HEK293 (cell line): Measurements from ENCODE around the gene PIM2.

ENCODE experiments used
- CTCF ChIP-seq: fragments of 450-650 bp; formaldehyde crosslinking; IDR thresholded peaks from 2 replicates; pipeline ENCODE4 v1.5.1; 2016; ENCODE audit warnings: missing biosample characterization, missing genetic modification characterization
- ELK4 ChIP-seq: IDR thresholded peaks from 2 replicates; pipeline ENCODE4 v1.6.1; 2011; ENCODE audit warnings: mild to moderate bottlenecking, low read depth, low read length, borderline replicate concordance
- MEIS1 ChIP-seq: sonication (generic); formaldehyde crosslinking; IDR thresholded peaks from 2 replicates; pipeline ENCODE4 v1.8.1; 2022; ENCODE audit warnings: missing genetic modification reagents, mild to moderate bottlenecking, borderline replicate concordance
- RBAK ChIP-seq: fragments of 450-650 bp; formaldehyde crosslinking; IDR thresholded peaks from 2 replicates; pipeline ENCODE4 v1.5.1; 2016; ENCODE audit warnings: missing biosample characterization, missing genetic modification characterization
- REPIN1 ChIP-seq: fragments of 450-650 bp; formaldehyde crosslinking; IDR thresholded peaks from 2 replicates; pipeline ENCODE4 v1.5.1; 2017; ENCODE audit warnings: missing biosample characterization, missing genetic modification characterization, low read depth
- SP2 ChIP-seq: fragments of 450-650 bp; formaldehyde crosslinking; IDR thresholded peaks from 2 replicates; pipeline ENCODE4 v1.5.1; 2016; ENCODE audit warnings: missing biosample characterization, missing genetic modification characterization
- ZNF239 ChIP-seq: fragments of 450-650 bp; formaldehyde crosslinking; IDR thresholded peaks from 2 replicates; pipeline ENCODE4 v1.5.1; 2016; ENCODE audit warnings: missing biosample characterization, missing genetic modification characterization
- ZNF426 ChIP-seq: fragments of 450-650 bp; formaldehyde crosslinking; IDR thresholded peaks from 2 replicates; pipeline ENCODE4 v1.5.1; 2017; ENCODE audit warnings: missing biosample characterization, missing genetic modification characterization, mild to moderate bottlenecking, inconsistent platforms, moderate library complexity
- ZNF670 ChIP-seq: fragments of 450-650 bp; formaldehyde crosslinking; IDR thresholded peaks from 2 replicates; pipeline ENCODE4 v1.5.1; 2016; ENCODE audit warnings: missing biosample characterization, missing genetic modification characterization, low read depth
- ZNF76 ChIP-seq: fragments of 450-650 bp; formaldehyde crosslinking; IDR thresholded peaks from 2 replicates; pipeline ENCODE4; 2016; ENCODE audit warnings: low read depth, missing biosample characterization, missing genetic modification characterization, borderline replicate concordance

- TF ChIP-seq ZNF76: no peak
- no peak for TF ChIP-seq ELK4
- no peak for TF ChIP-seq CTCF (tag by site-specific recombination)
- no peak for TF ChIP-seq MEIS1 (CRISPR knock-in tag)
- TF ChIP-seq SP2: no peak
- no peak for TF ChIP-seq ZNF670 (tag by site-specific recombination)
- TF ChIP-seq ZNF426 (tag by site-specific recombination): no peak
- no peak for TF ChIP-seq RBAK
- no peak for TF ChIP-seq REPIN1 (tag by site-specific recombination)
- TF ChIP-seq ZNF239: no peak
These were observed 38.0 kb upstream of the PIM2 start for GRCh38 chrX:48956728-48957414.
